Skeletal muscle tissue (tissue), 4 donors: ENCODE results near the gene RASA2. TPM values are rescaled to one million over a fixed set of nuclear protein-coding genes. Genes with fewer than 3 reads are reported as not detected.

ENCODE experiments used
- H3K27ac ChIP-seq: one replicate; pipeline ENCODE4 v1.7.0; 2013; ENCODE audit warnings: mild to moderate bottlenecking, low read depth, low read length, inconsistent platforms
- H3K27me3 ChIP-seq, 3 donors: one replicate each; pipeline ENCODE4 v1.7.0; 2013; ENCODE audit warnings: low read length in 3 of 3; ENCODE audit not compliant: control insufficient read depth in 3 of 3, insufficient read depth in 3 of 3
- H3K36me3 ChIP-seq, 3 donors: one replicate each; pipeline ENCODE4 v1.7.0; 2013; ENCODE audit warnings: low read length in 3 of 3; ENCODE audit not compliant: control insufficient read depth in 3 of 3, insufficient read depth in 3 of 3
- H3K4me1 ChIP-seq, 3 donors: one replicate each; pipeline ENCODE4 v1.7.0; 2013; ENCODE audit warnings: low read length in 3 of 3, mild to moderate bottlenecking in 3 of 3; ENCODE audit not compliant: control insufficient read depth in 3 of 3, insufficient read depth in 3 of 3
- H3K4me3 ChIP-seq, 3 donors: one replicate each; pipeline ENCODE4 v1.7.0; 2013; ENCODE audit warnings: low read length in 3 of 3
- H3K9ac ChIP-seq, 3 donors: one replicate each; pipeline ENCODE4 v1.7.0; 2013; ENCODE audit warnings: low read length in 3 of 3, mild to moderate bottlenecking in 3 of 3, moderate library complexity in 2 of 3, low read depth in 1 of 3
- H3K9me3 ChIP-seq, 3 donors: one replicate each; pipeline ENCODE4 v1.7.0; 2013; ENCODE audit warnings: low read length in 3 of 3; ENCODE audit not compliant: control insufficient read depth in 3 of 3
- total RNA-seq: library from RNA; depleted of rRNA; stranded (reverse); fragments of >200 nt; gene quantifications from one replicate; pipeline ENCODE4 v1.2.3, GENCODE V29; 2014
- donor health status: Osteomylitis.

The RASA2 gene
- total RNA-seq, 1 donor from 2014 or later: 9.9 TPM

GRCh38 chr3:141643391-141643790 is 156.6 kb downstream of the RASA2 start:
- no peak overlapping the region for H3K27ac ChIP-seq
- no peaks in the 10 kb centered on the region for H3K36me3 ChIP-seq
- H3K9me3 ChIP-seq: no peaks in the 10 kb centered on the region
- no peaks in the 10 kb centered on the region for H3K27me3 ChIP-seq
- no peak overlapping the region for H3K9ac ChIP-seq
- H3K4me3 ChIP-seq: no peak overlapping the region
- H3K4me1 ChIP-seq: no peaks in the 10 kb centered on the region

DNA sequence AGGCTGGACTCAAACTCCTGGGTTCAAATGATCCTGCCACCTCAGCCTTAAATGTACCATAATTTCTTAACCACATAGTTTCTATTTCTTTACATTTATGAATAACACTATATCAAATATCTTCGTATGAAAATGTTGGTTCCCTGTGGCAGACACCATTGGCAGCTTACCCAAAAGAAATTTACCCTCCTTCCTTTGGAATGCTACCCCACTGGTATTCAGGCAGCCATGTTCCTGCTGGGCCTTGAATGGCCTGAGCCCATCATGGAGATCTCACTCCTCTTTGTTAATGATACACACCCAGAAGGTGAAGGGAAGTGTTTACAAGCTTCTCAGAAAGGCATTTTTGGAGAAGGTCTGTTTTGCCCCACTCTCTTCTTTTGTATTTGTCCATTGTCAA is 157.0 kb downstream of the RASA2 start:
- Histone ChIP-seq H3K36me3 (no peaks in the 10 kb centered on the region), H3K9ac (no peak overlapping the region), H3K4me1 (no peaks in the 10 kb centered on the region), H3K27ac (no peak overlapping the region), H3K4me3 (no peak overlapping the region), H3K27me3 (no peaks in the 10 kb centered on the region), H3K9me3 (no peaks in the 10 kb centered on the region)

GRCh38 chr3:141644931-141645330 is 158.1 kb downstream of the RASA2 start:
- no peak overlapping the region for H3K9ac ChIP-seq
- no peaks in the 10 kb centered on the region for H3K4me1 ChIP-seq
- H3K36me3 ChIP-seq: no peaks in the 10 kb centered on the region

GRCh38 chr3:141646760-141647561 is 160.1 kb downstream of the RASA2 start:
- Histone ChIP-seq H3K27ac (no peak overlapping the region), H3K36me3 (no peaks in the 10 kb centered on the region), H3K4me1 (no peaks in the 10 kb centered on the region), H3K9ac (no peak overlapping the region), H3K4me3 (no peak overlapping the region), H3K27me3 (no peaks in the 10 kb centered on the region), H3K9me3 (no peaks in the 10 kb centered on the region)

More at GRCh38 chr3:141644931-141645330, 158.1 kb downstream of the RASA2 start:
- no peak overlapping the region for H3K27ac ChIP-seq
- H3K27me3 ChIP-seq: no peaks in the 10 kb centered on the region
- no peaks in the 10 kb centered on the region for H3K9me3 ChIP-seq
- no peak overlapping the region for H3K4me3 ChIP-seq

DNA sequence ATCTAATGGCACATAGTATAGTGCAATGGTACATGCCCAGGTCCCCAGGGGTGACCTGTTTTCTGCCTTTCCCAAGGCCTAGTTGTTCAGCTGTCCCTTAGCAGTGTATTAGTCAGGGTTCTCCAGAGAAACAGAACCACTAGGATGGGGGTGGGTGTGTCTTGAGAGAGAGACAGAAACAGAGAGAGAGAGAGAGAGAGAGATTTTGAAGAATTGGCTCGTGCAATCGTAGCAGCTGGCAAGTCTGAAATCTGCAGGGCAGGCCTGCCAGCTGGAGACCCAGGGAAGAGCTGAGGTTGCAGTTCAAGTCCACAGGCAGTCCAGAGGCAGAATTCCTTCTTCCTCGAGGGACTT is 160.7 kb downstream of the RASA2 start:
- H3K36me3 ChIP-seq: no peaks in the 10 kb centered on the region
- H3K4me3 ChIP-seq: no peak overlapping the region
- no peaks in the 10 kb centered on the region for H3K4me1 ChIP-seq
- no peak overlapping the region for H3K9ac ChIP-seq
- no peaks in the 10 kb centered on the region for H3K9me3 ChIP-seq
- no peaks in the 10 kb centered on the region for H3K27me3 ChIP-seq
- H3K27ac ChIP-seq: no peak overlapping the region

DNA sequence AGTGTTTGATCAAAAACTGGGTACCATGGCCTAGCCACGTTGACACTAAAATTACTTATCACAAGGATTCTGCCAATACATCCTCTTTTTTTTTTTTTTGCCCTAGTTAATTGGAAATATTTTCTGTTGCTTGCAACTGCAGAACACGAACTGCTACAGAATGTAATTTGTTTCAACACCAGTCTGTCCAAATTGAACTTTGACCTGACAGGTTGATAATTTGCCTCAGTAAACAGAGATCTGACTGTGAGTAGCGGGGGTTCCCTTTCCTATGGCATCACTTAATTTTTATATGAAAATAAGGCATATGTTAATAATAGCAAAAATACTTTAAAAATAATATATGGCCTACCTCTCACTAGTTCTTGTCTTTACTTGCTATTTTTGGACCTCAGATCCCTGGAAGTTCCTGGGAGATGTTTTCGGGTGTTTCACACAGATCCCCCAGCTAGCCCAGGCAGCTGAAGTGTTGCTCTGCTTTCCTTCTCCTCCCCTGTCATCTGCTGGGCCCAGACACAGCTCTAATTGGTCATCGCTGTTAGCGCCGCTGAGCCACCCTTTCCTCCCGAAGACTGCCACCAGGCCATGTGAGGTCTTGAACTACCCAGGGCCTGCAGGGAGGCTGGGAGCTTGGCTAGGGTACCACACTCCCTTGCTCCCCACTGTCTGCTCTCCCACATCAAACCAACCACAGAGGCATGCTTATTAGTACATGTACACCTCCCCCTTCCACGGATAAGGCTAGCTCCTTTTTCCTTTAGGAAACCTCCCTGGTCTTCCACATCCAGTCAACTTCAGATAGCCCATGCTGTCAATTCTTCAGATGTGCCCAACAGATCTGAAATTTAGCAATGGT is 161.5 kb downstream of the RASA2 start:
- Histone ChIP-seq H3K27ac (no peak overlapping the region), H3K36me3 (no peaks in the 10 kb centered on the region), H3K27me3 (no peaks in the 10 kb centered on the region), H3K9me3 (no peaks in the 10 kb centered on the region), H3K4me3 (no peak overlapping the region), H3K9ac (no peak overlapping the region), H3K4me1 (no peaks in the 10 kb centered on the region)

DNA sequence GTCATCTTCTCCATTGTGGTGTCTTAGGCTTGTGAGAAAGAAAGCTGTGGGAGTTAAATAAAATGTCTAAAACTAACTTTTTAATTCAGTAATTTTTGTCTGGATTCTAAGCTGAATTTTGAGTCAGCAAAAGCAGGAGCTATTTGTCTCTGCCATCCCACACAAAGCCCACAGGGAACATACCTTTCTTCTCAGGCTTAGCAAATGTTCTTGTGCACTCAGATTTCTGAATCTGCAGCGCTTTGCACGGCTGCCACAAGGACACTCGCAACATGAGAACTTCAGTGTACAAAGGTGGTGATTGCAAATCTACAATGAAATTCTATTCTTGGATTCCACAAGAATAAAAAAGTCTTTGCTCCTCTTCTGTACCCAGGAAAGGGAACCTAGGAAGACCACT is 163.0 kb downstream of the RASA2 start:
- Histone ChIP-seq H3K4me1 (no peaks in the 10 kb centered on the region), H3K9me3 (no peaks in the 10 kb centered on the region), H3K9ac (no peak overlapping the region), H3K27ac (no peak overlapping the region), H3K27me3 (no peaks in the 10 kb centered on the region), H3K36me3 (no peaks in the 10 kb centered on the region), H3K4me3 (no peak overlapping the region)

DNA sequence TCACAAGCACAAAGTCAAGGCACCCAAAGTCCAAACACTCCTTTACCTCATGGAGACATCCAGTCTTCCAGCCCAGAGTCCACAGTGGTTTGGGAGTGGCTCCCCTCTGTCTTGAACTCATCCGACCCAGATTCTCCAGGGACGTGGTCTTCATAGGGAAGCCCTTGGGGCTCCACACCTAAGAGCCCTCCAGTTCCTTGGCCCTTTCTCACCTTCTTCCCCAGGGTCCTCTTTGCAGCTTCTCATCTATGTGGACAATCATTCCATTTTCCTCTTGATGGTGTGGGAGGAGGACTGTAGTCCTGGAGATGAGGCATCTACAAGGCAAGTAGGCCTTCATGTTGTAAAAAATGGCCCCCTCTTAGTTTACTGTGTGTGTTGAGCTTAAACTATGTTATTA is 164.0 kb downstream of the RASA2 start:
- no peaks in the 10 kb centered on the region for H3K9me3 ChIP-seq
- H3K4me1 ChIP-seq: no peaks in the 10 kb centered on the region
- H3K27me3 ChIP-seq: no peaks in the 10 kb centered on the region
- H3K9ac ChIP-seq: no peak overlapping the region
- H3K4me3 ChIP-seq: no peak overlapping the region
- no peaks in the 10 kb centered on the region for H3K36me3 ChIP-seq
- H3K27ac ChIP-seq: no peak overlapping the region

DNA sequence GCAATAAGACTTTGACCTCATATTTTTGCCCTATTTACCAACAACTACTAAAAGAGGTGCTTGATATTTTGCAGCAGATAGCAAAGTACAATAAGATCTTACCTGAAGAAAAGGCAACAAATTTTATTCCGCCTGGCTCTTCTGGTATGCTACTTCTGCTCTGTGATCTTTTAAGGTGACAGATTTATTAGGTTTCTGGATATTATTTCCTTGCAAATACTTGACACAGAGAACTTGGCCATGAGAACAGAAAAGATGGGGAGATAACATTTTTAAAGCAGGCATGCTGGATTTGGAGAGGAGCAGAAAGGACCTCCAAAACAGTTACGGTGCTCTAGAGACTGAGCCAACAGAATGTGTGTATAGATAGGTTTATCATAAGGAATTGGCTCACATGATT is 164.6 kb downstream of the RASA2 start:
- no peak overlapping the region for H3K4me3 ChIP-seq
- no peaks in the 10 kb centered on the region for H3K9me3 ChIP-seq
- no peak overlapping the region for H3K9ac ChIP-seq
- no peaks in the 10 kb centered on the region for H3K36me3 ChIP-seq
- H3K27ac ChIP-seq: no peak overlapping the region
- no peaks in the 10 kb centered on the region for H3K27me3 ChIP-seq
- no peaks in the 10 kb centered on the region for H3K4me1 ChIP-seq

- no peak overlapping the region for H3K9ac ChIP-seq
- no peak overlapping the region for H3K4me3 ChIP-seq
- peaks cover 0 to 5% (median under 1%) of the 10 kb centered on the region in 3 donors for H3K9me3 ChIP-seq
- peaks cover 0 to 2% (median 0%) of the 10 kb centered on the region in 3 donors for H3K27me3 ChIP-seq
- no peaks in the 10 kb centered on the region for H3K36me3 ChIP-seq
- no peak overlapping the region for H3K27ac ChIP-seq
- no peaks in the 10 kb centered on the region for H3K4me1 ChIP-seq
These were observed 165.5 kb downstream of the RASA2 start for GRCh38 chr3:141652349-141652748.
